ENCODE measurements around the gene SUCLA2. TPM values are rescaled to one million over a fixed set of nuclear protein-coding genes. Genes with fewer than 3 reads are reported as not detected.

Gene SUCLA2
- total and polyA plus RNA-seq, 2 donors (not counting 1 experiment from before 2014, with no cell fraction given) = 15.9 to 33.7 TPM

- no peak for TF ChIP-seq EZH2 (IDR thresholded peaks at IDR 0.05; ENCODE audit: borderline replicate concordance, insufficient read depth, low read depth, low read length, poor library complexity, severe bottlenecking)
- TF ChIP-seq CTCF (IDR thresholded peaks at IDR 0.05) = no peak
- DNase-seq (no peak), ATAC-seq (ENCODE audit: low read depth) (no peak)
- Histone ChIP-seq H3K9ac (ENCODE audit: low read length) (no peak overlapping the region), H3K4me1 (ENCODE audit: control insufficient read depth in 2 of 2, insufficient read depth in 2 of 2, low read length in 2 of 2) (no peaks in the 10 kb centered on the region), H3K27ac (ENCODE audit: low read length in 2 of 2) (no peak overlapping the region), H3K27me3 (replicated peaks in 1 of 4; ENCODE audit: control extremely low read depth in 1 of 4, control insufficient read depth in 3 of 4, insufficient read depth in 4 of 4, low read length in 3 of 4) (no peaks in the 10 kb centered on the region), H3K36me3 (replicated peaks in 1 of 2; ENCODE audit: control extremely low read depth in 1 of 2, control insufficient read depth in 1 of 2, extremely low read depth in 1 of 2, insufficient read depth in 2 of 2, low read length in 1 of 2) (no peaks in the 10 kb centered on the region), H3K79me2 (ENCODE audit: control insufficient read depth, insufficient read depth, low read length) (no peaks in the 10 kb centered on the region), H3K4me3 (ENCODE audit: control extremely low read depth in 1 of 5, extremely low read depth in 1 of 5, insufficient read depth in 1 of 5, low read depth in 2 of 5, low read length in 4 of 5) (no peak overlapping the region), H2AFZ (ENCODE audit: insufficient read depth, low read depth, low read length, poor library complexity, severe bottlenecking) (no peak overlapping the region), H4K20me1 (ENCODE audit: control insufficient read depth, insufficient read depth, low read length, poor library complexity, severe bottlenecking) (no peaks in the 10 kb centered on the region), H3K9me3 (ENCODE audit: control extremely low read depth in 1 of 3, control insufficient read depth in 2 of 3, insufficient read depth in 1 of 3, low read length in 2 of 3) (no peaks in the 10 kb centered on the region), H3K4me2 (replicated peaks; ENCODE audit: low read depth, low read length, poor library complexity, severe bottlenecking) (no peak overlapping the region)
- Mint-ChIP-seq H3K27ac (no peak overlapping the region), H3K27me3 (no peaks in the 10 kb centered on the region), H3K4me3 (no peak overlapping the region), H3K4me1 (no peaks in the 10 kb centered on the region), H3K9me3 (ENCODE audit: insufficient read depth) (peaks cover 3% of the 10 kb centered on the region)
- CTCF ChIA-PET = no interaction called here
- intact Hi-C loops (cut with micrococcal nuclease) = no loop called here
- POLR2A ChIA-PET = no interaction called here
- 40% methylated on average over 1 of the region's 1 CpG for WGBS (ENCODE audit: insufficient coverage)
These were observed 18.7 kb upstream of the SUCLA2 start for GRCh38 chr13:48019796-48020195.

- H3K79me2 ChIP-seq (ENCODE audit: control insufficient read depth, insufficient read depth, low read length) = no peaks in the 10 kb centered on the region
- no peak overlapping the region for H3K9ac ChIP-seq (ENCODE audit: low read length)
- no peak overlapping the region for H3K4me2 ChIP-seq (replicated peaks; ENCODE audit: low read depth, low read length, poor library complexity, severe bottlenecking)
- no peak overlapping the region for H3K27ac Mint-ChIP-seq
- no peaks in the 10 kb centered on the region for H4K20me1 ChIP-seq (ENCODE audit: control insufficient read depth, insufficient read depth, low read length, poor library complexity, severe bottlenecking)
- H3K9me3 ChIP-seq (ENCODE audit: control extremely low read depth in 1 of 3, control insufficient read depth in 2 of 3, insufficient read depth in 1 of 3, low read length in 2 of 3) = no peaks in the 10 kb centered on the region
- H3K4me3 ChIP-seq (ENCODE audit: control extremely low read depth in 1 of 5, extremely low read depth in 1 of 5, insufficient read depth in 1 of 5, low read depth in 2 of 5, low read length in 4 of 5) = no peak overlapping the region
- H3K4me1 ChIP-seq (ENCODE audit: control insufficient read depth in 2 of 2, insufficient read depth in 2 of 2, low read length in 2 of 2) = no peaks in the 10 kb centered on the region
- no peaks in the 10 kb centered on the region for H3K27me3 Mint-ChIP-seq
- TF ChIP-seq EZH2 (IDR thresholded peaks at IDR 0.05; ENCODE audit: borderline replicate concordance, insufficient read depth, low read depth, low read length, poor library complexity, severe bottlenecking) (no peak), CTCF (IDR thresholded peaks at IDR 0.05) (no peak)
- H3K27ac ChIP-seq (ENCODE audit: low read length in 2 of 2) = no peak overlapping the region
- ChIA-PET POLR2A (no interaction called here), CTCF (no interaction called here)
- H2AFZ ChIP-seq (ENCODE audit: insufficient read depth, low read depth, low read length, poor library complexity, severe bottlenecking) = no peak overlapping the region
- peaks cover 3% of the 10 kb centered on the region for H3K9me3 Mint-ChIP-seq (ENCODE audit: insufficient read depth)
- no peak for DNase-seq
- ATAC-seq (ENCODE audit: low read depth) = no peak
- no CpG with 5 or more reads among the region's 2 CpGs for WGBS (ENCODE audit: insufficient coverage)
- H3K4me1 Mint-ChIP-seq = no peaks in the 10 kb centered on the region
- H3K36me3 ChIP-seq (replicated peaks in 1 of 2; ENCODE audit: control extremely low read depth in 1 of 2, control insufficient read depth in 1 of 2, extremely low read depth in 1 of 2, insufficient read depth in 2 of 2, low read length in 1 of 2) = no peaks in the 10 kb centered on the region
- H3K27me3 ChIP-seq (replicated peaks in 1 of 4; ENCODE audit: control extremely low read depth in 1 of 4, control insufficient read depth in 3 of 4, insufficient read depth in 4 of 4, low read length in 3 of 4) = no peaks in the 10 kb centered on the region
- H3K4me3 Mint-ChIP-seq = no peak overlapping the region
- intact Hi-C loops (cut with micrococcal nuclease) = no loop called here
These were observed 17.6 kb upstream of the SUCLA2 start for GRCh38 chr13:48018637-48019036.
